Activated T-cell treated with anti-CD3 and anti-CD28 coated beads for 48 hours (primary cell): ENCODE data around the gene CDKN2A.

Experiments used
- DNase-seq: peaks from one replicate; pipeline ENCODE4 v3.0.0-alpha.2; 2020; ENCODE audit warnings: low read depth

CDKN2A gene

GRCh38 chr9:22005702-22006606 is 11.8 kb upstream of the CDKN2A start:
- no peak for DNase-seq

DNA sequence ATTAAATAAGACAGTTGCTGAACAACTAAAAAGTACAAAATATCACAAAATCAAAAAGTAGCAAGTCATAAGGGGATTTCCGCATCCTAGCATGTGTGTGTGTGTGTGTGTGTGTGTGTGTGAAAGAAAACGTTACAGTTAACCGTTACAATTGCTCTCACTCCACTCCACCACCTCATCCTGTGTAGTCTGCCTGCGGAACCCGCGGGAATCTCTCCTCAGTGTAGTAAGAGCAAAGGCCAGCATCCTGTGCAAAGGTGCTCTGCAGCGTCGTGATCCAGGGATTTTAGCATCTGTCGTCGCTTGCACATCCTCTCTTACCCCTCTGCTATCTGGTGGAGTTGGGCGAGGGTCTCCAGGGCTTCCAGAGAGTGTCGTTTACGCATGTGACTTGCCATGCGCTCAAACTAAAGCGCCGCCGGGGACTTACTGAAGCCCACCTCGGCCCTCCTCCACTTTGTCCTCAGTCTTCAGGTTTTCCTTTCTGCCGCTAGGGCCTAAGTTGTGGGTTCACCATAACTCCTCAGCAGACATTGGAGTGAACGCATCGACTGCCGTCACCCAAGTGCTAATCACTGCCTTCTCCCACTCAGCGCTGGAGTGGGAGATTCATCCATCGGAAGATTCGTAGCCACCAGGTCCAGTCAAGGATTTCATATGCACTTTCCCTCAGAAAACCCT is 11.0 kb upstream of the CDKN2A start:
- DNase-seq, result no peak

DNA sequence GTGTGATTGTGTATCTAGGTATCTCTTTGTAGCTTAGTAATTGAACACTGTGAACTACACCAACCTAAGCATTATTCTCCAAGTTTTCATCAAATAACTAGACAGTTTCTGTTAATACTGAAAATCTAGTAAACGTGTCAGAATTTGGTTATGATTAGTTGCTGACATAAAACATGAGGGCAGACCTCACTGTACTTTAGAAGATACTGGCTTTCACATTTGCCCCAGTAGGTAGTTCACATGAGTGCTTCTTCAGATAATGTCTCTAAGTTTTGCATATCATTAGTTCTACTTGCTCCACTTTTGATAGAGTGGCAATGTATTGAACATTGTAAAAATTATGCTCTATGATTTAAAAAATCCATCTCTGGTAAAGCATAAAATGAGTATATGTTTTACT is 7.8 kb upstream of the CDKN2A start:
- no peak for DNase-seq

DNA sequence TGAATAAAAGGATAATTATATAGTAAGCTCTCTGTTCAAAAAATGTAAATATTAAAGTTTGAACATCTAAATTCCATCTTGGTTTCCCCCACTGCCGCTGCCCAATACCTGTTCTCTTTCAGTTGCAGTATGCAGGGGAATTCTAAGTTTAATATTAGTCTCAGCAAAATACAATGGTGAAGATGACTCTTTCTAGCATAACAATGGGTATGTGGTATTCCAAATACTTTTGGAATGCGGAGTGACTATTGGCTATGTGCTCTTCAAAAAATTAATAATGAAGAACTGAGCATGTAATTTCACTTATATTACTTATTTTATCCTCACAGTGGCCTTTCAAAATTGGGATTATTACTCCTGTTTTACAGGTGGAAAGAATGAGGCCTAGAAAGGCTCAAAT is 3.8 kb upstream of the CDKN2A start:
- no peak for DNase-seq

DNA sequence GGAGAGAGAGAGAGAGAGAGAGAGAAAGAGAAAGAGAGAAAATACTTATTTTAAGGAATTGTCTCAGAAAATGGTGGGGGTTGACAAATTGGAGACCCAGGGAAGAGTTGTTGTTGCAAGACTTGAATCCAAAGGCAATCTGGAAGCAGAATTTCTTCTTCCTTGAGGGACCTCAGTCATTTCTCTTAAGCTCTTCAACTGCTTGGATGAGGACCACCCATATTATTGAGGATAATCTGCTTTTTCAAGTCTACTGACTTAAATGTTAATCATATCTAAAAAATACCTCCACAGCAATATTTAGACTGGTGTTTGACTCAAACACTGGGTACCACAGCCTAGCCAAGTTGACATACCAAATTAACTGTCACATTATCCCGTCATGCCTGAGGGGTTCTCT is 3.3 kb upstream of the CDKN2A start:
- no peak for DNase-seq

- no peak for DNase-seq
Observed at GRCh38 chr9:21996858-21997257, 2.7 kb upstream of the CDKN2A start.

DNA sequence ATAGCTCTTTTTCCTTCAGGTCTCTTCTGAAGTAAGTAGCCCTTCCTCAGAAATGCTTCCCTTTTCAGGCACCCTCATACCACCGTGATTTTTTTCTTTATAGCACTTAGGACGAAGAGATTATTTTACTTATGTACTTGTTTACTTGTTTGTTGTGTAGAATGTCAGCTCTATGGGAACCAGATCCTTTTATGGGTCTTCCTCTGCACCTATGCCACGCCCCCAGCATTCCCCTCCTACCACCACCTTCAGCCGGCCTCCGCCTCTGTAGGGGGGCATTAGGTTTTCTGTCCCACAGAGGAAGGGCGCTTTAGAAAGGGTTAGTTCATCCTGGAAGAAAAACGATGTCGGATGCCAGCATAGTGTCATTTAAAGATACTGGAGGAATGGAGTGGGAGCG is 2.2 kb upstream of the CDKN2A start:
- no peak for DNase-seq

GRCh38 chr9:21995666-21996398 is 1.6 kb upstream of the CDKN2A start:
- no peak for DNase-seq

DNA sequence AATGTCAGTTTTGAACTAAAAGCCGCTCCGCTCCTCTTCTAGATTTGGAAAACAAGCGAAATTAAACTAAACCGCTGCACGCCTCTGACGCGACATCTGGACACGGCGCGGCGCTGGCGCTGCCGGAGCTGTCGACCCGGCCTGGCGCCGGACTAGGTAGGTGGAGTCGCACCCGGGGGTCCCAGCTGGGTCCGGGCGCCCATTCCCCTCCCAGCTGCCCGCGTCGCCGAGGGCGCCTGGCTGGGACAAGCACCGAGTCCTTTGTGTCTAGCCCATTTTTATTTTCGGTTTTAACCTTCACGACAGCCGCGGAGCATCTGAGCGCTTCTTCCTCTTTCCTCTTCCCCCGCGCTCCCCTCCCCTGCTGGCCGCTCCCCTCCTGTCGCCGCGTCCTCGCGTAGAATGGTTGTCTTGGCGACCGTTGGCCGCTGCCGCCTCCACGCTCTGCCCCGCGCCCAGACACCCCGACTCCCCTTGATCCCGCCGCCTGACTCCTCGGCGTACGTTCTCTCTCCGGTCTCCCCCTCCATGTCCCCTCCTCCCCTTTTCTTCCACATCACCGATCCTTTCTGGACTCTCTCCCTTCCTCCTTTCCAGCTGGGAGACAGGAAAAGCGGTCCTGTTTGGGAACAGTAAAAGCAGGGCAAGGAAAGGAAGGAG is 944 bp upstream of the CDKN2A start:
- peak; percentile 59 for DNase-seq

DNA sequence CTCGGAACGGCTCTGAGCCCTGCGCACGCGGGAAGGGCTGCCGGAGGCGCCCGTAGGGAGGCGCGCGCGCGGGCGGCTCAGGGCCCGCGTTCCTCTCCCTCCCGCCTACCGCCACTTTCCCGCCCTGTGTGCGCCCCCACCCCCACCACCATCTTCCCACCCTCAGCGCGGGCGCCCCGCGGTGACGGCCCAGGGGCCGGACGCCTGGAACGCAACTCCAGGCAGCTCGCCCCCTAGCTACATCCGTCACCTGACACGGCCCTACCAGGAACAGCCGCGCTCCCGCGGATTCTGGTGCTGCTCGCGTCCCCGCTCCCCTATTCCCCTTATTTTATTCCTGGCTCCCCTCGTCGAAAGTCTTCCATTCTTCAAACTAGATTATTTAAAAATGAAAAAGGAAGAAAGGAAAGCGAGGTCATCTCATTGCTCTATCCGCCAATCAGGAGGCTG is 389 bp upstream of the CDKN2A start, which contains the start of gene CDKN2B-AS1:
Gene CDKN2B-AS1, plus strand, starts transcription at position 236 of the 450 bp plus-strand sequence.
- DNase-seq, result no peak

- no peak for DNase-seq
Observed at GRCh38 chr9:21993007-21993406, 1.2 kb downstream of the CDKN2A start.

DNA sequence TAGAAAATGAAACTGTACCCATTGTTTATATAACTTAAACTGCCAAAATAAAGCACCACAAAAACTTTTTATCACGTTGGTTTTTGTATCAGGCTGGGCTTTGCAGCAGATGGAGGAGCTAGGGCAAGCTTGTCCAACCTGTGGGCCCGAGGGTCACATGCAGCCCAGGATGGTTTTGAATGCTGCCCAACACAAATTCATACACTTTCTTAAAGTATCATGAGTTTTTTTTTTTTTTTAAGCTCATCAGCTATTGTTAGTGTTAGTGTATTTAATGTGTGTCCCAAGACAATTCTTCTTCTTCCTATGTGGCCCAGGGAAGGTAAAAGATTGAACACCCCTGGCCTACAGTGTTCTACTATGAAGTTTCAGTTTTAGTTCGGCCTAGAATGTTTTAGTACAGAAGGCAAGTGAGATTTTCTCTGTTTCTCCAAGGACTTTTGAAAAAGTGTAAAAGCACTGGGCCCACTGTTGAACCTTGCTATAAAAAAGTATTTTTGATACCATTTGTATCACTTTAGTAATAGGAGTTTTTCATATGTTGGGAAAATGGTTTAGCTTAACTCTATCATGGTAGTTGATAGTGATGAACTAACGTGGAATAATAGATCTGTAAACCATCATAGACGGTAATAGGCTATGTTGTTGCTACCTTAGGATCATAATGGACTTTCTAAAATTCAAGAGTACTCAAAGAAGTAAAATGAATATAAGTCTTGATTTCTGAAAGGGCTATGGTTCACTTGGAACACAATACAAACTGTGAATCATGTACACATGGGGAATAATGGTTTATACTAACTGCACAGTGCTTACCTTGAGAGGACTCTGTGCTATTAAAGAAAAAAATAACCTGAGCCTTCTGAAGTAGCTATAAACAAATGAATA is 2.9 kb downstream of the CDKN2A start:
- DNase-seq, result no peak

- DNase-seq, result no peak
Observed at GRCh38 chr9:21989440-21990189, 4.6 kb downstream of the CDKN2A start.

DNA sequence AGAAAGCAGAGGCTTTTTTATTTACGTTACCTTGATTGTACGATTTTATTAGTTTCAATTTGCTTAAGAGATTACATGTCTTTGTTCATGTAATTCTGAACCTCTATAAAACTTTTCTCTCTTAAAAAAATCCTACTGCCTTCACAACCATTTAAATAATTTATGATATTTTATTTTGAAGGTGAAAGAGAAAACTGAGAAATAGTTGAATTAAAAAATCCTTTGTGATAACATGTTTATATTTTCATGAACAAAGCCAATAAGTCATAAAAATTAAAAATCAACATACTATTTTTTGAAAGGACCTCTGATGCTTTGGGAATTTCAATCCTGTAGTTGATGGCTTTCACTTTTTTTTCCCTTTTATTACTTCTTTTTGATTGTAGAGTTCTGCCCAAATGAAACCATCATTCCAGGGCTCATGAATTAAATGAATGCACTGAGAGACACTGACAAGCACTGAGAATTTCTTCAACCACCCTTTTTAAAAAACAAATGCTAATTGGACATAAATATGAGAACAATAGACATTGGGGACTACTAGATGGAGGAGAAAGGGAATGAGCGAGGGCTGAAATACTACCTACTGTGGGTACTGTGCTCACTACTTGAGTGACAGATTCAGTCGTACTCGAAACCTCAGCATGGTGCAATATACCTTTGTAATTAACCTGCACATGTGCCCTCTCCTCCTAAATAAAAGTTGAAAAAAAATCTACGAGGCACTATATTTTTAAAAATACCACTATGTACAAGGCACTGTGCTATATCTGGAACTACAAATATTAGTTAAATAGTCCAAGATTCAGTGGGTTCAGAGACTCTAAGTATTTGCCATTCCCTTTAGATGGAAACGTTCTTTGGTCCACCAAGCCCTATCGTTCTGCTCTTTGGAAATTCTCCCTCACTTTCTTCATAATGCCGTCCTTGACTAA is 5.9 kb downstream of the CDKN2A start:
- no peak for DNase-seq

DNA sequence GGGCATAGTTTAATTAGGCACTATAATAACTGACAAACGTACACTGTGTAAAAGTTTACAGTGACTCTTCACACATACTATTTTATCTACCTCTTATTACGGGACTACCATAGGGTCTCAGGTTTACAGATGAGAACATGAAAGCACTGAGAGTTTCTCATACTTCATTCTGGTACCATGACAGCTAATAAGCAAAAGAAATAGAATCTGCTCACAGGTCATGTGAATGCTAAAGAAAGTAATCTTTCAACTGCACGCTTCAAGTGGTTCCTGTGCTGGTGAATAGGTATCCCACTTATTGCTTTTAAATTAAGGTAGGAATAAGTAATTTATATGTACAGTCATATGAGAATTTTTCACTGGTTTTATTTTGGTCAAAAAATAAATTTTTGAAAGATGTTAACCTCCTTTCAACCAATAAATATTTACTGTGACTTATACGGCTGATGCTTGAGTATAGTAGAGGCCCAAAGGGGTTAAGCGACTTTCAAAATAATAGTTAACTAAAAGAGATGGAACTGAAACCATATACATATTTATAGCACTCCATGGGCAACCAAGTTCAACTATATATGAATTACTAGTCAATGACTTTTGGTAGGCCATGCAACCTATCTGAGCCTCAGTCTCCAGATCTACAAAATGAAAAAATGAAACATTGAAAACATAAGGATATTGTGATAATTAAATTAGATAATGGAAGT is 8.1 kb downstream of the CDKN2A start:
- DNase-seq, result no peak

DNA sequence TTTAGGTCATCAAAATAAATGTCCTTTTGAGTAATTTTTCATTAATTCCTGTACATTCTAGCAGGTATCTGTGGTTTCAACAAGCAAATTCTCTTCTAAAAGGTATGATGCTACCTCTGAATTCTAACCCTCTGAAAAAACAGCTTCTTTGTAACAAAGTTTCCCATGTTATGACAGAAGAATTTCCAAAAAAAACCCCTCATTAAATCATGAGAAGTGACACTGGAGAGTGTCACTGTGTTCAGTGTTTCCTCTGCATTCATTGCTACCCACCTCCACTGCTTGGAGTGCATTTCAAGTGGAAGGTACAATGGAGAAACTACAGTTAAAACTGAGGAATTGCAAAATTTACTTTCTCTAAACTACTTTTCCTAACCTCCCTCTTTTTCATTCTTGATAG is 10.1 kb downstream of the CDKN2A start:
- DNase-seq, result no peak

DNA sequence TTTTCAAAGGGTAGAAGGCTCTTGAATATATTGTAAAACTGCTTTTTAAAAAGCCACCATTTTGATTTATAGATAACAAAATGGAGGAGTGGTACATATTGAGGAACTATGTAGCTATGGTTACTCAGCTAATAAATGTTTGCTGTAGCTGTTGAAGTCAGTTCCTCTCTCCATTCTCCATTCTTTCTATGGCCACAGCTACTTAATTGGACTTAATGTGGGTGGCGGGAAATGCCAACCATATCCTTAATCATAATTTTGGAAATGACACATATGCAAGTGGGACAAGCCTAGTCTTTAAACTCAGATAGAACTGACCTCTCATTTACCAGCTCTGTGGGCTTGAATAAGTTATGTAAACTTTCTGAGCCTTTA is 10.6 kb downstream of the CDKN2A start:
- no peak for DNase-seq

DNA sequence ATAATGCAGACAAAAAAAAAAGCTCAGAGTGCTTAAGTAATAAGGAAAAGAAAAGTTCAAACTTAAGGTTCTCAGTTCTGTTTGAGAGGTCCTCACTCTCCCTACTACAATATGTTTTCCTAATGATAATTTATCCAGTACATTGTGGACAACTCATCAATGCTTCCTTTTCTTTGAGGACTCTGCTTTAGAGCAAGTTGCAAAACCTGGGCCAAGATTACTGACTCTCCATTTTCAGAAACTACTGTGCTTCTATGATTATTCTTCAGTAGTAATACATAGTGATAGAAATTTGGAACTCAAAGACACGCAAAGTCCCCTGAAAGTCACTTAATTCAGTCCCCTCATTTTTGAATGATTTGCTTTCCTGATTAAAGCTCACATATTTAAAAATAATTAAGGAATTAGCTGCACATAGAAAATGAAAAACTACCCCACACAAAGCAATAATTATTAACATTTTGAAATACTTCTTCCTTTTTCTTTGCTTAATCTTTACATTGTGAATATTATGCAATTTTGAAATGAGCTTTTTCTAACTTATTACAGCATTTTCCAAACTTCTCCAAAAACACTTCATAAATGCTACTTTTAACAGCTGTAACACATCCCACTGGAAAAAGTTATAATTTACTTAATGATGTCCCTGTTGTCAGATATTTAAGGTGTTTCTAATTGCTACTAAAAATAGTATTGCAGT is 11.2 kb downstream of the CDKN2A start:
- DNase-seq, result no peak
